SK-N-SH (cell line): ENCODE measurements around the gene TJP1. TPM values are rescaled to one million over a fixed set of nuclear protein-coding genes. Genes with fewer than 3 reads are reported as not detected.

ENCODE experiments used
- polyA plus RNA-seq, 3 experiments: library from polyadenylated mRNA; depleted of rRNA; stranded (reverse); fragments of >200 nt; gene quantifications; 2 replicates each; pipeline ENCODE4 v1.2.3, GENCODE V29; 2012
- small RNA-seq, 7 experiments: library from RNA; depleted of rRNA; stranded (forward); fragments of <200 nt; gene quantifications; one replicate each; pipeline ENCODE3, GENCODE V24; 2012

Gene TJP1
- polyA plus RNA-seq, 1 of the 3 experiments (the other 2 are of a cell fraction): 17.5 TPM

Small RNAs within 50 kb of the gene (small RNA-seq; reads per million reads assigned to genes)
- 0 to 2.3 (median 0) reads per million in 7 experiments for gene HMGN2P5
